Measurements from ENCODE around the gene JMJD8.

- no peak for TF ChIP-seq GATA2 (IDR thresholded peaks at IDR 0.05; ENCODE audit: low read depth, low read length)
- TF ChIP-seq GATA3 (IDR thresholded peaks at IDR 0.05; ENCODE audit: low read depth, low read length) = no peak
Observed at GRCh38 chr16:705431-706188, 21.5 kb upstream of the JMJD8 start, which contains the start of gene FBXL16.

Measured in SH-SY5Y (cell line).